H9 (cell line): ENCODE results near the gene PRKD3. TPM values are rescaled to one million over a fixed set of nuclear protein-coding genes. Genes with fewer than 3 reads are reported as not detected.

Experiments used
- DNase-seq: peaks from one replicate; pipeline ENCODE4 v3.0.0-alpha.2; 2017
- H2AFZ ChIP-seq: one replicate; pipeline ENCODE4 v1.6.1; 2013; ENCODE audit warnings: mild to moderate bottlenecking, low read length, control low read depth, moderate library complexity
- H2AK5ac ChIP-seq: 2 replicates; pipeline ENCODE4 v1.6.1; 2013; ENCODE audit warnings: low read length, control low read depth, mixed read lengths; ENCODE audit not compliant: insufficient read length
- H2BK120ac ChIP-seq: one replicate; pipeline ENCODE4 v1.6.1; 2013; ENCODE audit warnings: low read depth, mild to moderate bottlenecking, low read length, control low read depth, inconsistent platforms; ENCODE audit not compliant: poor library complexity, severe bottlenecking
- H2BK12ac ChIP-seq: 2 replicates; pipeline ENCODE4 v1.6.1; 2013; ENCODE audit warnings: low read length, control low read depth, mixed read lengths, low read depth; ENCODE audit not compliant: insufficient read length
- H2BK15ac ChIP-seq: 2 replicates; pipeline ENCODE4 v1.6.1; 2013; ENCODE audit warnings: low read depth, low read length, control low read depth
- H2BK20ac ChIP-seq: one replicate; pipeline ENCODE4 v1.6.1; 2013; ENCODE audit warnings: low read depth, mild to moderate bottlenecking, low read length, control low read depth, inconsistent platforms; ENCODE audit not compliant: poor library complexity, severe bottlenecking
- H2BK5ac ChIP-seq: 2 replicates; pipeline ENCODE4 v1.6.1; 2013; ENCODE audit warnings: low read length, control low read depth, mixed read lengths; ENCODE audit not compliant: insufficient read length
- H3K14ac ChIP-seq: 2 replicates; pipeline ENCODE4 v1.6.1; 2013; ENCODE audit warnings: low read length, control low read depth; ENCODE audit not compliant: insufficient read depth
- H3K18ac ChIP-seq: 2 replicates; pipeline ENCODE4 v1.6.1; 2013; ENCODE audit warnings: low read depth, mild to moderate bottlenecking, mixed read lengths, low read length, control low read depth; ENCODE audit not compliant: insufficient read length
- H3K23ac ChIP-seq: 2 replicates; pipeline ENCODE4 v1.6.1; 2013; ENCODE audit warnings: low read length, control low read depth, mixed read lengths, low read depth; ENCODE audit not compliant: insufficient read length
- H3K23me2 ChIP-seq: 2 replicates; pipeline ENCODE4 v1.6.1; 2013; ENCODE audit warnings: low read depth, mild to moderate bottlenecking, mixed read lengths, low read length, control low read depth; ENCODE audit not compliant: insufficient read length, poor library complexity, severe bottlenecking
- H3K27ac ChIP-seq: 2 replicates; pipeline ENCODE4 v1.5.1; 2013; ENCODE audit warnings: low read length, control low read depth, mixed read lengths, low read depth; ENCODE audit not compliant: insufficient read length
- H3K27me3 ChIP-seq: 2 replicates; pipeline ENCODE4 v1.6.1; 2013; ENCODE audit warnings: low read length, control low read depth, inconsistent platforms; ENCODE audit not compliant: insufficient read depth
- H3K4ac ChIP-seq: 2 replicates; pipeline ENCODE4 v1.6.1; 2013; ENCODE audit warnings: low read depth, mild to moderate bottlenecking, control low read depth, inconsistent platforms, low read length, moderate library complexity
- H3K4me1 ChIP-seq: 2 replicates; pipeline ENCODE4 v1.6.1; 2013; ENCODE audit warnings: low read length, control low read depth, inconsistent platforms; ENCODE audit not compliant: insufficient read depth
- H3K4me2 ChIP-seq: 2 replicates; pipeline ENCODE4 v1.6.1; 2013; ENCODE audit warnings: low read length, control low read depth, mixed read lengths; ENCODE audit not compliant: insufficient read length, insufficient read depth
- H3K56ac ChIP-seq: 2 replicates; pipeline ENCODE4 v1.6.1; 2013; ENCODE audit warnings: low read depth, mild to moderate bottlenecking, mixed read lengths, low read length, control low read depth; ENCODE audit not compliant: insufficient read length
- H3K79me1 ChIP-seq: 2 replicates; pipeline ENCODE4 v1.6.1; 2013; ENCODE audit warnings: low read depth, mild to moderate bottlenecking, moderate library complexity, low read length, control low read depth, inconsistent platforms; ENCODE audit not compliant: insufficient read depth, poor library complexity, severe bottlenecking
- H3K79me2 ChIP-seq: 2 replicates; pipeline ENCODE4 v1.6.1; 2013; ENCODE audit warnings: low read length, control low read depth, inconsistent platforms; ENCODE audit not compliant: insufficient read depth
- H3K9ac ChIP-seq: 2 replicates; pipeline ENCODE4 v1.6.1; 2013; ENCODE audit warnings: low read length, control low read depth, mixed read lengths; ENCODE audit not compliant: insufficient read length; ENCODE audit errors: extremely low read depth
- H3K9me3 ChIP-seq: one replicate; pipeline ENCODE4 v1.6.1; 2013; ENCODE audit warnings: low read depth, low read length, inconsistent platforms; ENCODE audit not compliant: control insufficient read depth
- H3T11ph ChIP-seq: one replicate; pipeline ENCODE4 v1.6.1; 2013; ENCODE audit warnings: mild to moderate bottlenecking, low read length, control low read depth, inconsistent platforms
- H4K20me1 ChIP-seq: one replicate; pipeline ENCODE4 v1.6.1; 2013; ENCODE audit not compliant: control insufficient read depth, insufficient read length, insufficient read depth
- H4K5ac ChIP-seq: 2 replicates; pipeline ENCODE4 v1.6.1; 2013; ENCODE audit warnings: low read depth, mild to moderate bottlenecking, mixed read lengths, low read length, control low read depth; ENCODE audit not compliant: insufficient read length
- H4K8ac ChIP-seq: replicated peaks from 2 replicates; pipeline ENCODE4 v1.6.1; 2013; ENCODE audit warnings: low read length, control low read depth, mixed read lengths, low read depth; ENCODE audit not compliant: insufficient read length
- H4K91ac ChIP-seq: 2 replicates; pipeline ENCODE4 v1.6.1; 2013; ENCODE audit warnings: low read depth, mild to moderate bottlenecking, moderate library complexity, mixed read lengths, low read length, control low read depth; ENCODE audit not compliant: insufficient read length
- H3K27ac Mint-ChIP-seq, 3 experiments: 2 replicates in 2 of 3; 3 replicates in 1 of 3; pipeline ENCODE4 v1.8.0; 2020 to 2021; ENCODE audit warnings: mixed read lengths in 3 of 3, mild to moderate bottlenecking in 1 of 3, moderate library complexity in 1 of 3
- H3K27me3 Mint-ChIP-seq: 2 replicates; pipeline ENCODE4 v1.8.0; 2021; ENCODE audit warnings: low read depth, mild to moderate bottlenecking, moderate library complexity, mixed read lengths
- H3K36me3 Mint-ChIP-seq, 3 experiments: 2 replicates in 2 of 3; 3 replicates in 1 of 3; pipeline ENCODE4 v1.8.0; 2020 to 2021; ENCODE audit warnings: low read depth in 3 of 3, mixed read lengths in 3 of 3; ENCODE audit not compliant: insufficient read depth in 1 of 3
- H3K4me1 Mint-ChIP-seq, 2 experiments: 2 replicates each; pipeline ENCODE4 v1.8.0; 2020; ENCODE audit warnings: mixed read lengths in 2 of 2
- H3K4me3 Mint-ChIP-seq, 2 experiments: 2 replicates in 1 of 2; 3 replicates in 1 of 2; pipeline ENCODE4 v1.8.0; 2020 to 2021; ENCODE audit warnings: mild to moderate bottlenecking in 2 of 2, mixed read lengths in 2 of 2, moderate library complexity in 1 of 2
- H3K9me3 Mint-ChIP-seq, 2 experiments: 2 replicates in 1 of 2; 3 replicates in 1 of 2; pipeline ENCODE4 v1.8.0; 2020; ENCODE audit warnings: mild to moderate bottlenecking in 2 of 2, mixed read lengths in 2 of 2, moderate library complexity in 1 of 2
- CTCF ChIP-seq: fragments of 200-600 bp; sonication (generic); conservative IDR thresholded peaks from 3 replicates; pipeline ENCODE4 v1.8.0; 2021; ENCODE audit warnings: antibody characterized with exemption, mild to moderate bottlenecking
- WGBS: extraction: QIAGEN DNeasy Blood & Tissue Kit; methylation state at CpG from one replicate; pipeline ENCODE4 v1.1.7; 2013; ENCODE audit warnings: missing lambda C conversion rate, low lambda C conversion rate, mixed read lengths; ENCODE audit not compliant: insufficient read length; ENCODE audit errors: extremely low coverage; 5-methylcytosine and 5-hydroxymethylcytosine counted together
- total RNA-seq: library from RNA; stranded (reverse); gene quantifications from 2 replicates; pipeline ENCODE4 v1.2.1, GENCODE V29; 2021

The PRKD3 gene
- total RNA-seq, 1 experiment from 2014 or later: 63.3 TPM

- Histone ChIP-seq H3K56ac (no peak overlapping the region), H2AK5ac (no peak overlapping the region), H4K8ac (no peak overlapping the region), H2AFZ (no peak overlapping the region), H3K9ac (no peak overlapping the region), H2BK120ac (no peak overlapping the region), H3K27me3 (no peaks in the 10 kb centered on the region), H4K5ac (no peak overlapping the region), H3K4me2 (no peak overlapping the region), H3K18ac (no peak overlapping the region), H3K4ac (no peak overlapping the region), H3K23ac (no peak overlapping the region), H3K14ac (no peak overlapping the region), H3K79me1 (peaks cover 6% of the 10 kb centered on the region), H3K4me1 (no peaks in the 10 kb centered on the region), H2BK20ac (no peak overlapping the region), H3K27ac (no peak overlapping the region), H4K91ac (no peak overlapping the region), H2BK5ac (no peak overlapping the region), H3K23me2 (no peaks in the 10 kb centered on the region), H3T11ph (no peak overlapping the region), H2BK15ac (no peak overlapping the region), H4K20me1 (no peaks in the 10 kb centered on the region), H2BK12ac (no peak overlapping the region), H3K79me2 (peaks cover 3% of the 10 kb centered on the region; the same call in 1 of the 2 replicates), H3K9me3 (no peaks in the 10 kb centered on the region)
- peaks cover 28 to 31% of the 10 kb centered on the region in 2 experiments for H3K4me1 Mint-ChIP-seq
- H3K9me3 Mint-ChIP-seq: no peaks in the 10 kb centered on the region
- no CpG with 5 or more reads among the region's 2 CpGs for WGBS
- DNase-seq: no peak
- H3K36me3 Mint-ChIP-seq: peaks cover 4 to 10% (median 7%) of the 10 kb centered on the region in 3 experiments; a peak in 5 of 7 replicates
- TF ChIP-seq CTCF: no peak
- H3K4me3 Mint-ChIP-seq: no peak overlapping the region
- no peaks in the 10 kb centered on the region for H3K27me3 Mint-ChIP-seq
- peak overlapping the region in 2 of 3 experiments; percentile 36 to 70; a peak in 1 of 7 replicates for H3K27ac Mint-ChIP-seq
Observed at GRCh38 chr2:37301408-37301807, 23.2 kb downstream of the PRKD3 start.
